HCT116 (cell line): ENCODE data around the gene LPAR1. TPM values are rescaled to one million over a fixed set of nuclear protein-coding genes. Genes with fewer than 3 reads are reported as not detected.

Experiments used
- ATAC-seq: fragments of 200-7000 bp; cut with Tn5 transposase; 2 replicates; pipeline ENCODE4 v1.9.1; 2020; ENCODE audit warnings: mild to moderate bottlenecking, moderate library complexity
- BruUV-seq: library from RNA; stranded (reverse); fragments of 400-500 nt; replicated peaks from 2 replicates; lab custom pipeline; 2021; lab: Mats Ljungman, UMichigan
- CTCF ChIA-PET: fragments of 300-600 bp; sonication (Branson Sonifier 250); formaldehyde crosslinking; loops from one replicate; lab custom pipeline; 2021; ENCODE audit warnings: antibody characterized with exemption; lab: Charles Lee
- POLR2A ChIA-PET: fragments of 300-600, 350-600 bp; sonication (Branson Sonifier 250); formaldehyde crosslinking; loops from one replicate; lab custom pipeline; 2021; ENCODE audit warnings: antibody characterized with exemption; lab: Charles Lee
- RAD21 ChIA-PET, 2 experiments: fragments of 300-600 bp; sonication (Branson Sonifier 250); formaldehyde crosslinking; loops; one replicate each; lab custom pipeline; 2023; ENCODE audit warnings: low total read pairs in 2 of 2; ENCODE audit not compliant: uncharacterized antibody in 2 of 2, unreplicated experiment in 2 of 2, low non-redundant PET in 1 of 2; lab: Charles Lee
- DNase-seq: peaks from one replicate; pipeline ENCODE4 v3.0.0-alpha.2; 2010; ENCODE audit warnings: low read depth, low spot score
- H2AFZ ChIP-seq: fragments of 200-600 bp; shearing (Covaris generic), sonication (generic); 2 replicates; pipeline ENCODE4 v1.6.1; 2017; ENCODE audit warnings: low read depth, mixed run types, mixed read lengths, antibody characterized with exemption, low read length; ENCODE audit not compliant: poor library complexity, severe bottlenecking
- H3K27ac ChIP-seq: 2 replicates; pipeline ENCODE4 v1.5.1; 2012; ENCODE audit warnings: low read depth, low read length
- H3K27me3 ChIP-seq: fragments of 200-600 bp; sonication (generic); 2 replicates; pipeline ENCODE4 v1.6.1; 2016; ENCODE audit warnings: mixed run types, low read length, mixed read lengths; ENCODE audit not compliant: insufficient read depth
- H3K36me3 ChIP-seq, 2 experiments: fragments of 200-500 bp in 1 of 2; fragments of 200-600 bp in 1 of 2; sonication (Bioruptor generic) in 1 of 2; sonication (generic) in 1 of 2; 2 replicates each; pipeline versions ENCODE4 v1.5.1 to v1.6.1; 2014 to 2016; ENCODE audit warnings: low read length in 2 of 2, inconsistent platforms in 1 of 2, mixed read lengths in 1 of 2, mixed run types in 1 of 2; ENCODE audit not compliant: insufficient read depth in 2 of 2, control insufficient read depth in 1 of 2
- H3K4me1 ChIP-seq, 2 experiments: fragments of 200-600 bp in 1 of 2; sonication (generic) in 1 of 2; 2 replicates each; pipeline versions ENCODE4 v1.5.1 to v1.6.1; 2012 to 2017; ENCODE audit warnings: low read length in 2 of 2, inconsistent platforms in 1 of 2, mild to moderate bottlenecking in 1 of 2, mixed read lengths in 1 of 2, mixed run types in 1 of 2, moderate library complexity in 1 of 2; ENCODE audit not compliant: insufficient read depth in 2 of 2, control insufficient read depth in 1 of 2
- H3K4me2 ChIP-seq: fragments of 200-600 bp; sonication (generic); 2 replicates; pipeline ENCODE4 v1.6.1; 2017; ENCODE audit warnings: mixed run types, low read length, mixed read lengths
- H3K4me3 ChIP-seq, 2 experiments: fragments of 200-600 bp in 1 of 2; sonication (generic) in 1 of 2; replicated peaks in 1 of 2; 2 replicates each; pipeline ENCODE4 v1.5.1; 2011 to 2016; ENCODE audit warnings: low read length in 2 of 2, control low read depth in 1 of 2, low read depth in 1 of 2, mild to moderate bottlenecking in 1 of 2, mixed read lengths in 1 of 2, mixed run types in 1 of 2
- H3K79me2 ChIP-seq: fragments of 200-600 bp; sonication (generic); 2 replicates; pipeline ENCODE4 v1.6.1; 2017; ENCODE audit warnings: mild to moderate bottlenecking, mixed run types, low read length, moderate library complexity, mixed read lengths; ENCODE audit not compliant: insufficient read depth
- H3K9ac ChIP-seq: fragments of 200-600 bp; sonication (generic); 2 replicates; pipeline ENCODE4 v1.6.1; 2016; ENCODE audit warnings: low read length, mixed read lengths
- H3K9me2 ChIP-seq: fragments of 200-600 bp; sonication (generic), shearing (Covaris generic); 2 replicates; pipeline ENCODE4 v1.6.1; 2017; ENCODE audit warnings: mixed run types, mild to moderate bottlenecking, moderate library complexity; ENCODE audit not compliant: insufficient read depth
- H3K9me3 ChIP-seq, 2 experiments: fragments of 200-500 bp in 1 of 2; fragments of 200-600 bp in 1 of 2; sonication (Bioruptor generic) in 1 of 2; sonication (generic) in 1 of 2; 2 replicates each; pipeline ENCODE4 v1.6.1; 2014 to 2017; ENCODE audit warnings: low read length in 2 of 2, mixed read lengths in 2 of 2, inconsistent platforms in 1 of 2, low read depth in 1 of 2, mild to moderate bottlenecking in 1 of 2, mixed run types in 1 of 2, moderate library complexity in 1 of 2; ENCODE audit not compliant: control insufficient read depth in 1 of 2, insufficient read depth in 1 of 2
- H4K20me1 ChIP-seq: fragments of 200-600 bp; sonication (generic), shearing (Covaris generic); 2 replicates; pipeline ENCODE4 v1.6.1; 2017; ENCODE audit warnings: mixed run types, mild to moderate bottlenecking, moderate library complexity; ENCODE audit not compliant: insufficient read depth
- CEBPB ChIP-seq: IDR thresholded peaks from 2 replicates; pipeline ENCODE4 v1.6.1; 2012; ENCODE audit warnings: low read depth
- CTCF ChIP-seq, 3 experiments: fragments of 200-600 bp in 1 of 3; sonication (generic) in 1 of 3; IDR thresholded peaks in 2 of 3; conservative IDR thresholded peaks in 1 of 3; 2 replicates each; pipeline ENCODE4 v1.5.1; 2012 to 2017; ENCODE audit warnings: low read depth in 2 of 3, low read length in 2 of 3, antibody characterized with exemption in 1 of 3, borderline replicate concordance in 1 of 3, control low read depth in 1 of 3, mild to moderate bottlenecking in 1 of 3, mixed read lengths in 1 of 3, mixed run types in 1 of 3, moderate library complexity in 1 of 3; ENCODE audit not compliant: insufficient read depth in 1 of 3
- EGR1 ChIP-seq: IDR thresholded peaks from 2 replicates; pipeline ENCODE4 v1.6.1; 2012; ENCODE audit warnings: low read depth
- EZH2 ChIP-seq: fragments of 200-600 bp; sonication (generic); IDR thresholded peaks from 2 replicates; pipeline ENCODE4 v1.6.1; 2017; ENCODE audit warnings: antibody characterized with exemption, mixed run types
- FOSL1 ChIP-seq: IDR thresholded peaks from 2 replicates; pipeline ENCODE4 v1.6.1; 2012; ENCODE audit warnings: low read depth
- JUND ChIP-seq: IDR thresholded peaks from 2 replicates; pipeline ENCODE4 v1.6.1; 2012
- MAX ChIP-seq: IDR thresholded peaks from 2 replicates; pipeline ENCODE4 v1.6.1; 2012
- POLR2A ChIP-seq: IDR thresholded peaks from 2 replicates; pipeline ENCODE4 v1.7.0; 2011; ENCODE audit warnings: borderline replicate concordance; ENCODE audit not compliant: insufficient read depth, insufficient read length; ENCODE audit errors: extremely low read depth
- SIN3A ChIP-seq: IDR thresholded peaks from 2 replicates; pipeline ENCODE4 v1.6.1; 2012; ENCODE audit warnings: low read depth
- SP1 ChIP-seq: IDR thresholded peaks from 2 replicates; pipeline ENCODE4 v1.6.1; 2012; ENCODE audit warnings: low read depth
- SRF ChIP-seq: IDR thresholded peaks from 2 replicates; pipeline ENCODE4 v1.6.1; 2012; ENCODE audit warnings: low read depth
- TCF7L2 ChIP-seq: IDR thresholded peaks from 2 replicates; pipeline ENCODE4 v1.7.0; 2011; ENCODE audit warnings: borderline replicate concordance, inconsistent platforms; ENCODE audit not compliant: insufficient read depth, insufficient read length; ENCODE audit errors: extremely low read depth
- YY1 ChIP-seq: IDR thresholded peaks from 2 replicates; pipeline ENCODE4 v1.6.1; 2011; ENCODE audit warnings: low read length, low read depth, moderate library complexity, mild to moderate bottlenecking; ENCODE audit not compliant: insufficient replicate concordance; ENCODE audit errors: extremely low read depth
- ZBTB33 ChIP-seq: IDR thresholded peaks from 2 replicates; pipeline ENCODE4 v1.6.1; 2011; ENCODE audit warnings: mild to moderate bottlenecking, low read length, moderate library complexity; ENCODE audit not compliant: insufficient replicate concordance; ENCODE audit errors: extremely low read depth
- ZNF274 ChIP-seq: fragments of 200-500 bp; sonication (Bioruptor generic); IDR thresholded peaks from 2 replicates; pipeline ENCODE4 v1.6.1; 2014; ENCODE audit warnings: mild to moderate bottlenecking, low read depth, low read length, inconsistent platforms
- intact Hi-C: fragments of 100-400 bp; cut with micrococcal nuclease; formaldehyde crosslinking; loops from 2 replicates; pipeline ENCODE4 v1.10.0; 2022
- total RNA-seq: library from RNA; stranded (reverse); gene quantifications from one replicate; pipeline ENCODE4 v1.2.1, GENCODE V29; 2021; ENCODE audit not compliant: unreplicated experiment

The LPAR1 gene
- total RNA-seq, 1 experiment from 2014 or later, result 7.4 TPM

GRCh38 chr9:110921705-110922104 is 116.6 kb downstream of the LPAR1 start:
- H3K27ac ChIP-seq, result no peak overlapping the region
- no peak overlapping the region for H3K4me3 ChIP-seq
- H3K9me2 ChIP-seq, result no peaks in the 10 kb centered on the region
- H3K9me3 ChIP-seq, result no peaks in the 10 kb centered on the region
- H3K27me3 ChIP-seq, result no peaks in the 10 kb centered on the region
- TF ChIP-seq CEBPB (no peak), SRF (no peak)
- ATAC-seq (no peak), DNase-seq (no peak)
- ChIA-PET RAD21 (no interaction called here), CTCF (no interaction called here), POLR2A (no interaction called here)
- no TSS peak for BruUV-seq
- no peaks in the 10 kb centered on the region for H4K20me1 ChIP-seq
- no peak overlapping the region for H3K9ac ChIP-seq
- H2AFZ ChIP-seq, result no peak overlapping the region
- no peak overlapping the region for H3K4me2 ChIP-seq
- peaks cover 0 to 28% of the 10 kb centered on the region in 2 experiments; a peak in 2 of 4 replicates for H3K4me1 ChIP-seq
- intact Hi-C loops, result no loop called here
- H3K79me2 ChIP-seq, result no peaks in the 10 kb centered on the region
- no peaks in the 10 kb centered on the region for H3K36me3 ChIP-seq

GRCh38 chr9:110919609-110920008 is 118.7 kb downstream of the LPAR1 start:
- Histone ChIP-seq H4K20me1 (no peaks in the 10 kb centered on the region), H3K79me2 (no peaks in the 10 kb centered on the region), H3K9me3 (no peaks in the 10 kb centered on the region), H3K36me3 (no peaks in the 10 kb centered on the region), H3K4me3 (no peak overlapping the region), H2AFZ (no peak overlapping the region), H3K27ac (no peak overlapping the region), H3K4me1 (peaks cover 0 to 28% of the 10 kb centered on the region in 2 experiments; a peak in 2 of 4 replicates), H3K27me3 (no peaks in the 10 kb centered on the region), H3K9ac (no peak overlapping the region), H3K4me2 (peak overlapping the region; percentile 40), H3K9me2 (no peaks in the 10 kb centered on the region)
- no peak for DNase-seq
- RAD21 ChIA-PET, result no interaction called here
- CTCF ChIA-PET, result no interaction called here
- POLR2A ChIA-PET, result no interaction called here
- intact Hi-C loops, result no loop called here
- no TSS peak for BruUV-seq
- peak; percentile 44; the same call in 1 of the 2 replicates for ATAC-seq
- TF ChIP-seq FOSL1, result no peak
- no peak for TF ChIP-seq YY1
- TF ChIP-seq EZH2, result no peak
- TF ChIP-seq ZNF274, result no peak
- TF ChIP-seq CEBPB, result no peak
- no peak for TF ChIP-seq ZBTB33
- TF ChIP-seq TCF7L2, result no peak
- TF ChIP-seq SP1, result no peak
- TF ChIP-seq CTCF (IDR thresholded peaks at IDR 0.05 in 2 of 3, conservative IDR thresholded peaks at IDR 0.05 in 1 of 3; ENCODE audit: borderline replicate concordance in 1 of 3, insufficient read depth in 1 of 3, low read depth in 2 of 3, low read length in 2 of 3), result no peak
- no peak for TF ChIP-seq MAX
- TF ChIP-seq JUND, result no peak
- no peak for TF ChIP-seq SIN3A
- TF ChIP-seq POLR2A, result no peak
- no peak for TF ChIP-seq EGR1
